ENCODE results near the gene TSSK3.

Gene TSSK3

GRCh38 chr1:32339363-32339978 lies 22.9 kb upstream of the TSSK3 start:
- Histone ChIP-seq H3K4me1 (ENCODE audit: control insufficient read depth, insufficient read depth, low read length) (peaks cover 16% of the 10 kb centered on the region), H3K9ac (ENCODE audit: low read depth, low read length) (no peak overlapping the region)

DNA sequence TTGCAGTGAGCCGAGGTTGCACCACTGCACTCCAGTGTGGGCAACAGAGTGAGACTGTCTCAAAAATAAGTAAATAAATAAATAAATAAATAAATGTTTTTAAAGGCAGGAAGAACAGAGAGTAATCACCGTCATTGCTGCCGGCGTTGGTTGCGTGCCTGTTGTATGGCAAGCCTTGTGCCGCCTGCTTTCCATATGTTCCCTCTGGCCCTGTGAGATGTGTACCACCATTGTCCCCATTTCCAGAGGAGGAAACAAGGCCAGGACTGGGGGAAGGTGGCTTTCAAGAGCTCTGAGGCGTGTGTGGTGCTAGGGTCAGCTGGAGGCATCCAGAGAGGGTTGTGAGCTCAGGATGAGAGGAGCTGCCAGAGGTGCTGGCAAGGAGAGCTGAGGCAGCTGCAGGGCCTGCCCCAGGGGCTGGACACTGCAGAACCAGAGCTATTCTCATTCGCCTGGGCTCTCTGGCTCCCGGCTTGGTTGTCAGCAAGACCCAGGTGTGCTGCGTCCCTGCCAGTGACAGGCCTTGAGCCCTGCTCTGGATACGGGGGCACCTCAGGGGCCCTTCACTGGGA lies 21.1 kb upstream of the TSSK3 start:
- H3K4me1 ChIP-seq (ENCODE audit: control insufficient read depth, insufficient read depth, low read length): peaks cover 13% of the 10 kb centered on the region
- no peak overlapping the region for H3K4me3 ChIP-seq (ENCODE audit: low read depth, low read length)
- no peaks in the 10 kb centered on the region for H3K9me3 ChIP-seq (ENCODE audit: control insufficient read depth, insufficient read depth, low read length)
- H3K27me3 ChIP-seq (ENCODE audit: control insufficient read depth, insufficient read depth, low read length): 0 out of 2 replicates have a peak, but pooled peaks cover 4% of the 10 kb centered on the region
- no peak overlapping the region for H3K9ac ChIP-seq (ENCODE audit: low read depth, low read length)
- H3K27ac ChIP-seq (ENCODE audit: low read depth, low read length): no peak overlapping the region
- H3K36me3 ChIP-seq (ENCODE audit: control insufficient read depth, insufficient read depth, low read length): no peaks in the 10 kb centered on the region

More at GRCh38 chr1:32339363-32339978, 22.9 kb upstream of the TSSK3 start:
- Histone ChIP-seq H3K27me3 (ENCODE audit: control insufficient read depth, insufficient read depth, low read length) (0 out of 2 replicates have a peak, but pooled peaks cover 4% of the 10 kb centered on the region), H3K9me3 (ENCODE audit: control insufficient read depth, insufficient read depth, low read length) (no peaks in the 10 kb centered on the region), H3K4me3 (ENCODE audit: low read depth, low read length) (no peak overlapping the region), H3K27ac (ENCODE audit: low read depth, low read length) (no peak overlapping the region), H3K36me3 (ENCODE audit: control insufficient read depth, insufficient read depth, low read length) (peaks cover 4% of the 10 kb centered on the region)

DNA sequence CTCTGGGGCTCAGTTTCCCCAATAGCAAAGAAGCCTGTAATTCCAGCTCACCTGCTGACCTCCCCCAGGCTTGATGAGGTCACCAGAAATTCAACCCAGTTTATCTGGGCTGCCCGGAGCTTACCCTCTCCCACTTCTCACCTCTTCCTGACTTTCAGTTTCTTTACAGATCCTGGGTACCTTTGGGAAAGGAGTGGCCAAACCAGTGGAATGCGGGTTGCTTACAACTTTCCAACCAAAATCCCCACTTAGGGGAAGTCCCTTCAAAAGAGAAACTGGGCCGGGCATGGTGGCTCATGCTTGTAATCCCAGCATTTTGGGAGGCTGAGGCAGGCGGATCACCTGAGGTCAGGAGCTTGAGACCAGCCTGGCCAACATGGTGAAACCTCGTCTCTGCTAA lies 20.4 kb upstream of the TSSK3 start:
- peaks cover 8% of the 10 kb centered on the region for H3K4me1 ChIP-seq (ENCODE audit: control insufficient read depth, insufficient read depth, low read length)
- H3K27me3 ChIP-seq (ENCODE audit: control insufficient read depth, insufficient read depth, low read length): 0 out of 2 replicates have a peak, but pooled peaks cover under 1% of the 10 kb centered on the region
- H3K9ac ChIP-seq (ENCODE audit: low read depth, low read length): no peak overlapping the region
- no peaks in the 10 kb centered on the region for H3K36me3 ChIP-seq (ENCODE audit: control insufficient read depth, insufficient read depth, low read length)
- no peaks in the 10 kb centered on the region for H3K9me3 ChIP-seq (ENCODE audit: control insufficient read depth, insufficient read depth, low read length)
- H3K4me3 ChIP-seq (ENCODE audit: low read depth, low read length): no peak overlapping the region
- H3K27ac ChIP-seq (ENCODE audit: low read depth, low read length): no peak overlapping the region

DNA sequence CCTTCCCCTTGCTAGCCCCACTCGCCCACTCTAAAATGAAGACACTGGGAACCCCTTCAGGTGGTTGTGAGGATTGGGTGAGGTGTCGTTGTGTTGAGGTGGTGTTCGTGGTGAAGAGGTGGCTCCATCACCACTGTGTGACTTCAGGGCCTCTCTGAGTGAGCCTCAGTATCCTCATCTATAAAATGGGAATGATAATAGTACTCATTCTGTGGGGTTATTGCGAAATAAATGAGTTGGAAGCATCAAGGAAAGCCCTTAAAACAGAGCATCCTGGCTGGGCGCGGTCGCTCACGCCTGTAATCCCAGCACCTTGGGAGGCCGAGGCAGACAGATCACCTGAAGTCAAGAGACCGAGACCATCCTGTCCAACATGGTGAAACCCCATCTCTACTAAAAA lies 19.6 kb upstream of the TSSK3 start:
- H3K9ac ChIP-seq (ENCODE audit: low read depth, low read length): no peak overlapping the region
- no peaks in the 10 kb centered on the region for H3K9me3 ChIP-seq (ENCODE audit: control insufficient read depth, insufficient read depth, low read length)
- H3K27ac ChIP-seq (ENCODE audit: low read depth, low read length): no peak overlapping the region
- no peaks in the 10 kb centered on the region for H3K36me3 ChIP-seq (ENCODE audit: control insufficient read depth, insufficient read depth, low read length)
- H3K27me3 ChIP-seq (ENCODE audit: control insufficient read depth, insufficient read depth, low read length): no peaks in the 10 kb centered on the region
- H3K4me1 ChIP-seq (ENCODE audit: control insufficient read depth, insufficient read depth, low read length): peaks cover 1% of the 10 kb centered on the region; the same call in 1 of the 2 replicates
- H3K4me3 ChIP-seq (ENCODE audit: low read depth, low read length): no peak overlapping the region

GRCh38 chr1:32345289-32345827 lies 17.0 kb upstream of the TSSK3 start:
- H3K36me3 ChIP-seq (ENCODE audit: control insufficient read depth, insufficient read depth, low read length): no peaks in the 10 kb centered on the region
- no peak overlapping the region for H3K9ac ChIP-seq (ENCODE audit: low read depth, low read length)
- H3K4me1 ChIP-seq (ENCODE audit: control insufficient read depth, insufficient read depth, low read length): no peaks in the 10 kb centered on the region

GRCh38 chr1:32346532-32347157 lies 15.7 kb upstream of the TSSK3 start:
- no peak overlapping the region for H3K4me3 ChIP-seq (ENCODE audit: low read depth, low read length)
- no peaks in the 10 kb centered on the region for H3K36me3 ChIP-seq (ENCODE audit: control insufficient read depth, insufficient read depth, low read length)
- H3K9ac ChIP-seq (ENCODE audit: low read depth, low read length): no peak overlapping the region
- H3K9me3 ChIP-seq (ENCODE audit: control insufficient read depth, insufficient read depth, low read length): peaks cover 5% of the 10 kb centered on the region
- H3K4me1 ChIP-seq (ENCODE audit: control insufficient read depth, insufficient read depth, low read length): no peaks in the 10 kb centered on the region
- peaks cover 10% of the 10 kb centered on the region for H3K27me3 ChIP-seq (ENCODE audit: control insufficient read depth, insufficient read depth, low read length)
- no peak overlapping the region for H3K27ac ChIP-seq (ENCODE audit: low read depth, low read length)

More at GRCh38 chr1:32345289-32345827, 17.0 kb upstream of the TSSK3 start:
- H3K9me3 ChIP-seq (ENCODE audit: control insufficient read depth, insufficient read depth, low read length): peaks cover under 1% of the 10 kb centered on the region; the same call in 1 of the 2 replicates
- H3K27ac ChIP-seq (ENCODE audit: low read depth, low read length): no peak overlapping the region
- H3K4me3 ChIP-seq (ENCODE audit: low read depth, low read length): no peak overlapping the region
- H3K27me3 ChIP-seq (ENCODE audit: control insufficient read depth, insufficient read depth, low read length): peaks cover 6% of the 10 kb centered on the region

- Histone ChIP-seq H3K4me3 (ENCODE audit: low read depth, low read length) (no peak overlapping the region), H3K4me1 (ENCODE audit: control insufficient read depth, insufficient read depth, low read length) (peaks cover 14% of the 10 kb centered on the region; the same call in 1 of the 2 replicates), H3K36me3 (ENCODE audit: control insufficient read depth, insufficient read depth, low read length) (no peaks in the 10 kb centered on the region), H3K27ac (ENCODE audit: low read depth, low read length) (no peak overlapping the region), H3K9ac (ENCODE audit: low read depth, low read length) (no peak overlapping the region), H3K27me3 (ENCODE audit: control insufficient read depth, insufficient read depth, low read length) (peaks cover 10% of the 10 kb centered on the region), H3K9me3 (ENCODE audit: control insufficient read depth, insufficient read depth, low read length) (peaks cover 5% of the 10 kb centered on the region)
Measured at GRCh38 chr1:32349211-32349708, 13.1 kb upstream of the TSSK3 start.

DNA sequence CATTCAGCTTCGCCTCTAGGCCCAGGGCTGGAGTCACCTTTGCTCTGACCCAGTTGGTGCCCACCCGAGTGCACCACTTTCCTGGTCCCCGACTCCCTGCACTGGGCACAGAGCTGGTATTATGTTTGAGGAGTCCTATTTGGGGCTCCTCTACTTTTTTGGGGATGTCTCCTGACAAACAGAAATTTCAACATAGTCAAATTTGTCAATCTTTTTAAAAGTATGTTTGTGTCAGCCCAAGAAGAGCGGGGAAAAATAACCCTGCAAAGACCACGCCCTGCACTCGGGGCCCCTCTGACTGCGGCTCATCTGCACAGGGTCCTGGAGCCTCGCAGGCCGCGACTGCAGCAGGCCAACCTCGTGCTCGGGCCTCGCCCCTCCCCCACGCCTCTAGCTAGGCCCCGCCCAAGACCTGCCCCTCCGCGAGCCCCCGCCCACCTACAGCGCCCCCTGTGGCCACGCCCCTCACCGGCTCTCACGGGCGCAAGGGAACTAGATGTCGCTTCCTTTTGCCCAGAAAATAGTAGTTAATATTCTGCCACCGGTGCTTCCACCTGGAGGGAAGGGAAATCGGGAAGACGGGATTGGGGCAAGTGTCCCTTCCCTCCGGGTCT lies 11.4 kb upstream of the TSSK3 start:
- peak overlapping the region; percentile 58; the same call in 1 of the 2 replicates for H3K9ac ChIP-seq (ENCODE audit: low read depth, low read length)

GRCh38 chr1:32351399-32352238 lies 10.7 kb upstream of the TSSK3 start:
- no peaks in the 10 kb centered on the region for H3K36me3 ChIP-seq (ENCODE audit: control insufficient read depth, insufficient read depth, low read length)
- H3K27me3 ChIP-seq (ENCODE audit: control insufficient read depth, insufficient read depth, low read length): peaks cover 10% of the 10 kb centered on the region
- H3K9ac ChIP-seq (ENCODE audit: low read depth, low read length): peak overlapping the region; percentile 58; the same call in 1 of the 2 replicates
- H3K27ac ChIP-seq (ENCODE audit: low read depth, low read length): peak overlapping the region; percentile 87
- peak overlapping the region; percentile 90 for H3K4me3 ChIP-seq (ENCODE audit: low read depth, low read length)
- peaks cover 5% of the 10 kb centered on the region for H3K9me3 ChIP-seq (ENCODE audit: control insufficient read depth, insufficient read depth, low read length)
- H3K4me1 ChIP-seq (ENCODE audit: control insufficient read depth, insufficient read depth, low read length): peaks cover 14% of the 10 kb centered on the region; the same call in 1 of the 2 replicates

More for the DNA sequence above, 11.4 kb upstream of the TSSK3 start:
- Histone ChIP-seq H3K4me1 (ENCODE audit: control insufficient read depth, insufficient read depth, low read length) (peaks cover 14% of the 10 kb centered on the region; the same call in 1 of the 2 replicates), H3K4me3 (ENCODE audit: low read depth, low read length) (peak overlapping the region; percentile 90), H3K27ac (ENCODE audit: low read depth, low read length) (peak overlapping the region; percentile 87), H3K27me3 (ENCODE audit: control insufficient read depth, insufficient read depth, low read length) (peaks cover 10% of the 10 kb centered on the region), H3K36me3 (ENCODE audit: control insufficient read depth, insufficient read depth, low read length) (no peaks in the 10 kb centered on the region), H3K9me3 (ENCODE audit: control insufficient read depth, insufficient read depth, low read length) (peaks cover 5% of the 10 kb centered on the region)

DNA sequence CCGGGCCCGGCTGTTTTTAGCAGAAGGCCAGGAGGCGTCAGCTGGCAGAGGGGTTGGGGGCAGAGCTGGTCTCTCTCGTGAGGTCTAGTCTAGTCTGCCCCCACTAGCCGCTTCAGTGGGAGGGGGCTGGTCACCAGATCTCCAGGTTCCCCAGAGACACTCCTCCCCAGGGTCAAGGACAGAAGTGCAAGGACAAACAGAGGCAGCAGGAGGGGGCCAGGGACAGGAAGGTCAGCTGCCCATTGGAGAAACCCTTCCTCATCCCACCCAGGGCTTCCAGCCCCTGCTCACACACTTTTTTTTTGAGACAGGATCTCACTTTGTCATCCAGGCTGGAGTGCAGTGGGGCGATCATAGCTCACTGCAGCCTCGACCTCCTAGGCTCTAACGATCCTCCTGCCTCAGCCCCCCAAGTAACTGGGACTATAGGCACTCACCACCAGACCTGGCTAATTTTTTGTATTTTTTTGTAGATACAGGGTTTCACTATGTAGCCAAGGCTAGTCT lies 10.0 kb upstream of the TSSK3 start:
- Histone ChIP-seq H3K36me3 (ENCODE audit: control insufficient read depth, insufficient read depth, low read length) (no peaks in the 10 kb centered on the region), H3K9me3 (ENCODE audit: control insufficient read depth, insufficient read depth, low read length) (peaks cover 5% of the 10 kb centered on the region), H3K4me1 (ENCODE audit: control insufficient read depth, insufficient read depth, low read length) (peaks cover 14% of the 10 kb centered on the region; the same call in 1 of the 2 replicates), H3K4me3 (ENCODE audit: low read depth, low read length) (peak overlapping the region; percentile 73), H3K27ac (ENCODE audit: low read depth, low read length) (peak overlapping the region; percentile 78), H3K27me3 (ENCODE audit: control insufficient read depth, insufficient read depth, low read length) (peaks cover 10% of the 10 kb centered on the region), H3K9ac (ENCODE audit: low read depth, low read length) (no peak overlapping the region; the same call in 1 of the 2 replicates)

All from HUES48 (cell line).